ENCODE results near the gene SFMBT2.
"Not testable (repeated sequence)": the region's sequence is repeated elsewhere in the genome, so short reads cannot be mapped to it uniquely, and the experiment has no call there.

Gene SFMBT2

GRCh38 chr10:7206412-7207100, 204.3 kb downstream of the SFMBT2 start:
- DNase-seq = no peak

- no peak for DNase-seq
Observed at GRCh38 chr10:7205656-7206055, 205.2 kb downstream of the SFMBT2 start.

GRCh38 chr10:7202793-7203355, 208.0 kb downstream of the SFMBT2 start:
- no peak for DNase-seq

GRCh38 chr10:7199152-7199760, 211.6 kb downstream of the SFMBT2 start:
- DNase-seq = no peak

- DNase-seq = no peak
Observed at GRCh38 chr10:7196284-7196683, 214.6 kb downstream of the SFMBT2 start.

- no peak for DNase-seq
Observed at GRCh38 chr10:7195118-7195517, 215.7 kb downstream of the SFMBT2 start.

GRCh38 chr10:7194571-7194970, 216.3 kb downstream of the SFMBT2 start:
- DNase-seq = no peak

- no peak for DNase-seq
Observed at GRCh38 chr10:7193369-7193768, 217.5 kb downstream of the SFMBT2 start.

GRCh38 chr10:7192831-7193361, 217.9 kb downstream of the SFMBT2 start:
- no peak for DNase-seq

- DNase-seq = no peak
Observed at GRCh38 chr10:7192061-7192460, 218.8 kb downstream of the SFMBT2 start.

- not testable (repeated sequence) for DNase-seq
Observed at GRCh38 chr10:7190772-7191171, 220.1 kb downstream of the SFMBT2 start.

- no peak for DNase-seq
Observed at GRCh38 chr10:7189909-7190308, 220.9 kb downstream of the SFMBT2 start.

GRCh38 chr10:7188456-7189050, 222.3 kb downstream of the SFMBT2 start:
- no peak for DNase-seq

- DNase-seq = no peak
Observed at GRCh38 chr10:7186387-7187018, 224.3 kb downstream of the SFMBT2 start.

- DNase-seq = no peak
Observed at GRCh38 chr10:7185367-7185690, 225.5 kb downstream of the SFMBT2 start.

- no peak for DNase-seq
Observed at GRCh38 chr10:7184660-7185366, 226.0 kb downstream of the SFMBT2 start.

- DNase-seq = not testable (repeated sequence)
Observed at GRCh38 chr10:7184116-7184515, 226.7 kb downstream of the SFMBT2 start.

- DNase-seq = not testable (repeated sequence)
Observed at GRCh38 chr10:7182327-7182726, 228.5 kb downstream of the SFMBT2 start.

GRCh38 chr10:7181420-7181819, 229.4 kb downstream of the SFMBT2 start:
- no peak for DNase-seq

GRCh38 chr10:7179536-7179935, 231.3 kb downstream of the SFMBT2 start:
- no peak for DNase-seq

- no peak for DNase-seq
Observed at GRCh38 chr10:7173948-7174347, 236.9 kb downstream of the SFMBT2 start.

- DNase-seq = no peak
Observed at GRCh38 chr10:7171825-7172224, 239.0 kb downstream of the SFMBT2 start.

Measured in NCI-H1694 treated with DMSO at 0.1 percent for 48 hours (cell line).